COLO829 (cell line): Measurements from ENCODE around the gene TFEC.
"Not testable (repeated sequence)": the region's sequence is repeated elsewhere in the genome, so short reads cannot be mapped to it uniquely, and the experiment has no call there.

Source experiments
- DNase-seq: peaks from one replicate; pipeline ENCODE4 v3.0.0; 2012; ENCODE audit warnings: low spot score

The TFEC gene

GRCh38 chr7:115929736-115930135, 100.8 kb downstream of the TFEC start:
- not testable (repeated sequence) for DNase-seq

- no peak for DNase-seq
Measured at GRCh38 chr7:115924411-115924810, 106.2 kb downstream of the TFEC start.

- DNase-seq = no peak
Measured at GRCh38 chr7:115920367-115920766, 110.2 kb downstream of the TFEC start.

GRCh38 chr7:115914951-115915350, 115.6 kb downstream of the TFEC start:
- DNase-seq = no peak

GRCh38 chr7:115911465-115911864, 119.1 kb downstream of the TFEC start:
- DNase-seq = peak; percentile 17

GRCh38 chr7:115910541-115911164, 119.9 kb downstream of the TFEC start:
- DNase-seq = peak; percentile 42

- DNase-seq = no peak
Measured at GRCh38 chr7:115906731-115907130, 123.8 kb downstream of the TFEC start.

- no peak for DNase-seq
Measured at GRCh38 chr7:115889669-115889984, 140.9 kb downstream of the TFEC start.

- no peak for DNase-seq
Measured at GRCh38 chr7:115888981-115889668, 141.4 kb downstream of the TFEC start.

- no peak for DNase-seq
Measured at GRCh38 chr7:115885550-115885949, 145.0 kb downstream of the TFEC start.
